Head of caudate nucleus (tissue), 42 donors: Measurements from ENCODE around the gene EPGN.
A peak's percentile ranks its signal among the peaks of the same experiment; 100 is the strongest.

Experiments used
- DNase-seq, 42 donors: peaks; one replicate each; pipeline versions ENCODE4 v3.0.0 to v3.0.0-alpha.2; 2020 to 2021; ENCODE audit warnings: mixed read lengths in 7 of 42
- intact Hi-C: fragments of 100-400 bp; cut with DNase I; formaldehyde crosslinking; loops from one replicate; pipeline ENCODE4 v1.15.0; 2022

Gene EPGN

GRCh38 chr4:74305000-74305399 lies 3.3 kb upstream of the EPGN start:
- intact Hi-C loops = no loop called here
- no peak for DNase-seq

DNA sequence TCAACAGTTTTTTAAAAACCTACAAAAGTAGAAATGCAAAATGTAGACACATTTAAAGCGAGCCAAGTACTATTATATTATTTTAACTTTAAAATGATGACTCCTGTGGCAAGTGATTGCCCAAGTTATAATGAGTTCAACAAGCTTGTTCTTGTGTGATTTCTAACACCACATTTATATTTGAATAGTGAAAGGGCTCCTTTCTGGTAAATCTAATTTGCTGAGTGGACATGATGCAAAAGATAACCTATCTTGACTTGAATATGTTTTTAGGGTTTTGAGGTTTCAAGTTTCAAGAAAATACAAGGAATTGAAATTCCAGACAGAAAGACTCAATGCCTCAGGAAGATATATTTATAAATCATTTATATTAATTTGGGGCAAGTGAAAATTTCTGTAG lies 1.1 kb upstream of the EPGN start:
- intact Hi-C loops = no loop called here
- DNase-seq = no peak

GRCh38 chr4:74309223-74309622 lies 953 bp downstream of the EPGN start:
- DNase-seq = no peak

DNA sequence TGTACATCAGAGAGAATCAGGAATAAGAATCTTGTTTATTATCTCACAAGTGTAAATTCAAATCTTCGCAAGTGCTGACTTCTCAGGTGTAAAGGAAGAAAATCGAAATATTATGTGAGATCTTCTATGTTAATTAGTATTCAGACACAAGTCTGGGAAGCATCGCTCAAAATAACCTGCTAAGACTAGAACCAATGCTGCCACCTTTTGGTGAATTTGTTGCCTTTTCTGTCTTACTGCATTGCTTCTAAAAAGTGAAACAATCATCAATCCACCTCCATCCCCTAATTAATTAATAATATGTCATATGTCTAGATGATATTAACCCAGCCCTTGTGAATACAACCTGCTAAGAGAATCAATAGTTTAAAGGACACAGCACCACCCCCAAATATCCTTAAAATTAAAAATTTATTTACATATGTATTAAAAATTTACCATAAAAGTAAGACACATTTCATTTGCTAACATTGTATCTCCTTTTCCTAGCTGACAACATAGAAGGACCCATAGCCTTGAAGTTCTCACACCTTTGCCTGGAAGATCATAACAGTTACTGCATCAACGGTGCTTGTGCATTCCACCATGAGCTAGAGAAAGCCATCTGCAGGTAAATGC lies 3.5 kb downstream of the EPGN start:
- peak in 22 of 42 donors; percentile 15 to 77 (median 46) for DNase-seq
- intact Hi-C loops = loop anchor here (5.0 kb wide), 1 partner anchor 125 kb away; no protein-coding TSS in a partner anchor

More at GRCh38 chr4:74309223-74309622, 953 bp downstream of the EPGN start:
- intact Hi-C loops = no loop called here

GRCh38 chr4:74314329-74314728 lies 6.1 kb downstream of the EPGN start:
- no peak for DNase-seq
- intact Hi-C loops = loop anchor here (5.0 kb wide), 1 partner anchor 127 kb away; no protein-coding TSS in a partner anchor

DNA sequence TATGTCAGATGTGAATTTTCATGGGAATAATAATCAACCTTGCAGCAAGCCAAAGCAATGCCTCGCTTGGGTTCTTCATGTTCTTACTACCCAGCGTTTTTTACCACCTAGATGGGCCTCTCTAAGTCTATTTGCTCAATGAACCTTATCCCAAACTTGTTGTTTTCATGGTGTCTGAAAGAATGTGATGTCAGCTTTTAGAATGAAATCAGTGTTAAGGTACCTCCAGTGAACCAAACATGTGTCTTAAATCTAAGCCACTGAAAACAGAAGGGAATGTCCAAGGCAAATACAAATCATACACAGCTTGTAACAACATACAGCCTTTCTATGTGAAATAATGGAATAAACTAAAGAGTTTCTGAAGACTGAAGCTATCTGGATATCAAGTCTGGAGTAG lies 6.7 kb downstream of the EPGN start:
- intact Hi-C loops = loop anchor here (5.0 kb wide), 1 partner anchor 128 kb away; no protein-coding TSS in a partner anchor

GRCh38 chr4:74315376-74315775 lies 7.1 kb downstream of the EPGN start:
- DNase-seq = no peak
- intact Hi-C loops = no loop called here

More for the DNA sequence above, 6.7 kb downstream of the EPGN start:
- DNase-seq = no peak

DNA sequence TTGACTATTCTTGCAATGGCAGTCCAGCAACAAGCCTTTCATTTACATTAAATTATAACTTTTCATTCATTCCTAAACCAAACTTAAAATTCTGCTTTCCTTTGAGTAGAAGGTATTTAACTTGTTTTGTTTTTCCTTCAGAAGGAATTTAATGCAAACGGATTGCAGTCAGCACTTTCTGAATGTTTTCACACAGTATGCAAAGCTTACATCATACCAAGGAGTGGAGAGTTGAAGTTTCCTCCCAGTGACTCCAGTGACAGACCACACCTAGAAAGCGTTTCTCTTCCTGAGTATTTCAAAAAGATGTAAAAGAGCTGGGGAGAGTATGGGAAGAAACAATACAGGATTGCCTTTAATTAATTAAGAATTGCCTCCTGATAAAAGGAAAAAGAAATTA lies 8.1 kb downstream of the EPGN start:
- intact Hi-C loops = no loop called here
- no peak for DNase-seq

DNA sequence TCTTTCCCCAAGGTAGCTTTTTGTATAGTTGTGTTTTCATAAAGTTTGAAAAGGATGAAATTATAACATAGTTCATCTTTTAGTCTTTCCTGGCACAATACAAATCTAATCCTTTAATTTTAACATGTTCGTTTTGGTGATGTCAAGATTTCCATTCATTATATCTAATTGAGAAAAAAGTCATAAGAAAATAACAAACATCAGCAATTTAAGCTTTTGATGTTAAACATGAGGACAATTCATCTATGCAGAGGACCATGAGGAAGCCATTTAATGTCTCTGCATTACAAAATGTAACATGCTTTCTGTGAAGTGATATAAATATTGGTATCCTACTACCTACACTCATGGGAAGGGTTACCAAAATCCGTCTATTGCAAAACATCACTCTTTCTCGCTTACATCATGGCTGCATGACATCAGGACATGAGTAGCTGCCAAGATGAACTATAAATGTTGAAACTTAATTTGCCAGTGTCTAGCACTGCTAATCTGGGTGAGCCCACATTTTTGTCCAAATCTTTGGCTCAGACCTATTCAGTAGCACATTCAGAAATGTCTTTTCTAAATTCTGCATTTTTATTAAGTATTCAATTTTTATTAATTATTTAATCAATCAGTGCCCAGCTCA lies 9.5 kb downstream of the EPGN start:
- no peak for DNase-seq
- intact Hi-C loops = no loop called here

GRCh38 chr4:74318276-74318675 lies 10.0 kb downstream of the EPGN start:
- intact Hi-C loops = no loop called here
- no peak for DNase-seq

DNA sequence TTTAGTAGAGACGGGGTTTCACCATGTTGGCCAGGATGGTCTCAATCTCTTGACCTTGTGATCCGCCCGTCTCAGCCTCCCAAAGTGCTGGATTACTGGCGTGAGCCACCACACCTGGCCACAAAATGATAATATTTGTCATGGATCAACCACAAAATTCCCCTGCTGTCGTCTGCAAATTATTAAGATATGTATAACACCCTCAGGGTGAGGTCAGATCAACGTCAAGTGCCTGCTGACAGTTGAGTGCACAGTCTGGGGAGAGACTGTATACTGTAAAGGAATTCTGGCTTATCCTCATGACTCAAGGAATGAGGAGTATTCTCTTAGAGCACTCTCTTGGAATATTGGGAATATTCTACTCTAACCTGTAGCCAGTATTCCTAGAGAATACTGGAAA lies 11.2 kb downstream of the EPGN start:
- intact Hi-C loops = no loop called here
- no peak for DNase-seq

DNA sequence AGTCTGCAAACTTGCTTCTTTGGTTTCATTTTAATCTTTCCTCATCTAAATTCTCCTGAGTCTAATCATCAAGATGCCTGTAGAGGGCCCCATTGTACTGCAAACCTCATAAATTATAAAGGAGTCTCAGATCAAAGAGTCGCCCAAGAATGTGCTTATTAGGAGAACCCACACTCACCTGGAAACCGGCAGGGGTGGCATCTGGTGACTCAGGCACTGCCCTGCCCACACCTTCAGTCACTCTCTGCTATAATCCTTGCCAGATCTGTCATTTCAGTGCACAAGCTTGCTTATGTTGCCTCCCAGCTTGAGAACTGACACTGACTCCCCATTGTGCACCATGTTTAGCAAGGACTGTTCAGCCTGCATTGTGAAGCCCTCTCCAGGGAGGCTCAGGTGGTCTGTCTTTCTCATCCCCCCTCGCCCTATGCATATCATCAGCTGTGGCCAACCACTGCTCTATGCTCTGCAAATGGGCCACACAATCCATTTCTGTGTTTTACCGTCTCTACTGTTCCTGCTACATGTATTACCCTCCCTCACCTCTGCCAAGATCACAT lies 12.4 kb downstream of the EPGN start:
- intact Hi-C loops = no loop called here
- peak; percentile 15 to 90 (median 65) for DNase-seq

- DNase-seq = no peak
- intact Hi-C loops = no loop called here
Measured at GRCh38 chr4:74322301-74322700, 14.0 kb downstream of the EPGN start.

GRCh38 chr4:74323663-74324062 lies 15.4 kb downstream of the EPGN start:
- DNase-seq = no peak
- intact Hi-C loops = no loop called here

- no peak for DNase-seq
- intact Hi-C loops = no loop called here
Measured at GRCh38 chr4:74324262-74324661, 16.0 kb downstream of the EPGN start.

- no peak for DNase-seq
- intact Hi-C loops = no loop called here
Measured at GRCh38 chr4:74325886-74326285, 17.6 kb downstream of the EPGN start.

GRCh38 chr4:74327762-74328161 lies 19.5 kb downstream of the EPGN start:
- DNase-seq = no peak
- intact Hi-C loops = no loop called here

GRCh38 chr4:74328501-74328900 lies 20.2 kb downstream of the EPGN start:
- intact Hi-C loops = no loop called here
- no peak for DNase-seq

GRCh38 chr4:74329307-74329706 lies 21.0 kb downstream of the EPGN start:
- intact Hi-C loops = no loop called here
- DNase-seq = no peak

DNA sequence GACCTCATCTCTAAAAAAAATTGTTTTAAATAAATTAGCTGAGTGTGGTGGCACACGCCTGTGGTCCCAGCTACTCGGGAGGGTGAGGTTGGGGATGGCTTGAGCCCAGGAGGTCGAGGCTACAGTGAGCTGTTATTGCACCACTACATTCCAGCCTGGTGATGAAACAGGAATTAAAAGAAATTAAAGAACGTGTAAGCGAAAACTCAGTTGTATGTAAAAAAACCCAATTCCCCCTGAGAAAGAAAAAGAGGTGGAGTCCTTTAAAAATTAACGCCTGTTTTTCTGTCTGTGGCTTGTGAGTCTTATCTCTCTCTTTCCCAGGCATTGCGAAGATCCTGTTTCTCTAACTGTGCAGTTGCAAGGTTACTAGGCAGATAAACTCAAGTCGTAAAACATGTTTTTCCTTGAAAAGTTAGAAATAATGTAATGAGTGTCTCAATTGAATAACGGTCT lies 22.1 kb downstream of the EPGN start:
- no peak for DNase-seq

DNA sequence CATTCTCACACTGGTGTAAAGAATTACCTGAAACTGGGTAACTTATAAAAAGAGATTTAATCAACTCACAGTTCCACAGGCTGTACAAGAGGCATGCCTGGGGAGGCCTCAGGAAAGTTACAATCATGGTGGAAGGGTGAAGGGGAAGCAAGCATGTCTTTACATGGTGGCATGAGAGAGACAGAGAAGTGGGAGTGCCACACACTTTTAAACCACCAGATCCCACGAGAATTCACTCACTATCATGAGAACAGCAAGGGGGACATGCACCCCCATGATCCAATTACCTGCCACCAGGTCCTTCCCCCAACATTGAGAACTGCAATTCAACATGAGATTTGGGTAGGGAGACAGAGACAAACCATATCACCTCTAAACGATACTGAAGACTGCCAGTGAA lies 23.0 kb downstream of the EPGN start:
- intact Hi-C loops = no loop called here
- DNase-seq = no peak

More for the DNA sequence above, 22.1 kb downstream of the EPGN start:
- intact Hi-C loops = no loop called here
